HFF-Myc (cell line): Measurements from ENCODE around the gene RSPH9.

Source experiments
- DNase-seq: peaks from one replicate; pipeline ENCODE4 v3.0.0-alpha.2; 2011; ENCODE audit warnings: low read depth; ENCODE audit errors: extremely low read depth
- H3K4me3 ChIP-seq: replicated peaks from 2 replicates; pipeline ENCODE4 v1.5.1; 2011; ENCODE audit warnings: low read depth, mild to moderate bottlenecking, control low read depth, low read length
- CTCF ChIP-seq: IDR thresholded peaks from 2 replicates; pipeline ENCODE4 v1.5.1; 2012; ENCODE audit warnings: mild to moderate bottlenecking, low read depth, low read length, control low read depth; ENCODE audit errors: missing control alignments

The RSPH9 gene

GRCh38 chr6:43680308-43681200, 35.7 kb downstream of the RSPH9 start:
- TF ChIP-seq CTCF: no peak
- no peak overlapping the region for H3K4me3 ChIP-seq
- no peak for DNase-seq

GRCh38 chr6:43681303-43681702, 36.5 kb downstream of the RSPH9 start:
- no peak overlapping the region for H3K4me3 ChIP-seq
- no peak for TF ChIP-seq CTCF
- DNase-seq: no peak

- no peak for TF ChIP-seq CTCF
- no peak for DNase-seq
- H3K4me3 ChIP-seq: no peak overlapping the region
Measured at GRCh38 chr6:43682724-43683429, 38.0 kb downstream of the RSPH9 start.

- no peak for TF ChIP-seq CTCF
- H3K4me3 ChIP-seq: no peak overlapping the region
- DNase-seq: no peak
Measured at GRCh38 chr6:43683708-43684455, 39.0 kb downstream of the RSPH9 start.

- TF ChIP-seq CTCF: no peak
- peak overlapping the region; percentile 99 for H3K4me3 ChIP-seq
- no peak for DNase-seq
Measured at GRCh38 chr6:43687079-43687436, 42.2 kb downstream of the RSPH9 start.

- no peak for TF ChIP-seq CTCF
- DNase-seq: peak; percentile 51
- H3K4me3 ChIP-seq: peak within 1 kb of the TSS; percentile 99
Measured at GRCh38 chr6:43687437-43688347, 42.9 kb downstream of the RSPH9 start, which contains the start of gene MRPS18A. MRPS18A (minus strand) TSS chr6:43687791; CDS start chr6:43687779, 12 bp downstream.
